Neutrophil (primary cell): Measurements from ENCODE around the gene RHOBTB3.

Experiments
- H3K27ac ChIP-seq: fragments of 200-600 bp; sonication (generic); 2 replicates; pipeline ENCODE4 v1.5.1; 2016; ENCODE audit warnings: mild to moderate bottlenecking, moderate library complexity
- H3K27me3 ChIP-seq: fragments of 200-600 bp; sonication (generic); 2 replicates; pipeline ENCODE4 v1.6.0; 2016; ENCODE audit warnings: mild to moderate bottlenecking
- H3K36me3 ChIP-seq: fragments of 200-600 bp; sonication (generic); 2 replicates; pipeline ENCODE4 v1.5.1; 2017
- H3K4me1 ChIP-seq, 2 experiments: fragments of 200-600 bp in 1 of 2; sonication (generic) in 1 of 2; 1 replicate in 1 of 2; 2 replicates in 1 of 2; pipeline versions ENCODE4 v1.5.1 to v1.6.1; 2013 to 2016; ENCODE audit warnings: low read depth in 1 of 2, low read length in 1 of 2, mild to moderate bottlenecking in 1 of 2, moderate library complexity in 1 of 2; ENCODE audit not compliant: control insufficient read depth in 1 of 2, insufficient read depth in 1 of 2
- H3K4me3 ChIP-seq, 2 experiments: fragments of 200-600 bp in 1 of 2; sonication (generic) in 1 of 2; 1 replicate in 1 of 2; 2 replicates in 1 of 2; pipeline ENCODE4 v1.5.1; 2013 to 2016; ENCODE audit warnings: low read depth in 1 of 2, low read length in 1 of 2, mild to moderate bottlenecking in 1 of 2, moderate library complexity in 1 of 2
- H3K9me3 ChIP-seq: fragments of 200-600 bp; sonication (generic); 2 replicates; pipeline ENCODE4 v1.5.1; 2016
- CTCF ChIP-seq: fragments of 200-600 bp; sonication (generic); IDR thresholded peaks from 2 replicates; pipeline ENCODE4 v1.5.1; 2016; ENCODE audit warnings: antibody characterized with exemption

Gene RHOBTB3

GRCh38 chr5:95743232-95743631, 12.1 kb downstream of the RHOBTB3 start:
- H3K36me3 ChIP-seq = no peaks in the 10 kb centered on the region
- no peak for TF ChIP-seq CTCF
- no peaks in the 10 kb centered on the region for H3K4me1 ChIP-seq
- H3K9me3 ChIP-seq = no peaks in the 10 kb centered on the region
- H3K27me3 ChIP-seq = no peaks in the 10 kb centered on the region
- no peak overlapping the region for H3K4me3 ChIP-seq
- no peak overlapping the region for H3K27ac ChIP-seq

GRCh38 chr5:95743877-95744276, 12.7 kb downstream of the RHOBTB3 start:
- H3K4me3 ChIP-seq = no peak overlapping the region
- no peaks in the 10 kb centered on the region for H3K9me3 ChIP-seq
- no peaks in the 10 kb centered on the region for H3K27me3 ChIP-seq
- no peaks in the 10 kb centered on the region for H3K4me1 ChIP-seq
- H3K27ac ChIP-seq = no peak overlapping the region
- no peak for TF ChIP-seq CTCF
- H3K36me3 ChIP-seq = no peaks in the 10 kb centered on the region

GRCh38 chr5:95746194-95746593, 15.1 kb downstream of the RHOBTB3 start:
- H3K27me3 ChIP-seq = no peaks in the 10 kb centered on the region
- no peaks in the 10 kb centered on the region for H3K4me1 ChIP-seq
- TF ChIP-seq CTCF = no peak
- H3K27ac ChIP-seq = no peak overlapping the region
- H3K4me3 ChIP-seq = no peak overlapping the region
- no peaks in the 10 kb centered on the region for H3K36me3 ChIP-seq
- no peaks in the 10 kb centered on the region for H3K9me3 ChIP-seq

- H3K36me3 ChIP-seq = no peaks in the 10 kb centered on the region
- no peak for TF ChIP-seq CTCF
- no peaks in the 10 kb centered on the region for H3K4me1 ChIP-seq
- no peaks in the 10 kb centered on the region for H3K27me3 ChIP-seq
- H3K9me3 ChIP-seq = no peaks in the 10 kb centered on the region
- no peak overlapping the region for H3K27ac ChIP-seq
- H3K4me3 ChIP-seq = no peak overlapping the region
Measured at GRCh38 chr5:95746722-95747679, 15.9 kb downstream of the RHOBTB3 start.

GRCh38 chr5:95748133-95748532, 17.0 kb downstream of the RHOBTB3 start:
- TF ChIP-seq CTCF = no peak
- no peaks in the 10 kb centered on the region for H3K27me3 ChIP-seq
- H3K4me1 ChIP-seq = no peaks in the 10 kb centered on the region
- H3K4me3 ChIP-seq = no peak overlapping the region
- no peaks in the 10 kb centered on the region for H3K9me3 ChIP-seq
- no peak overlapping the region for H3K27ac ChIP-seq
- no peaks in the 10 kb centered on the region for H3K36me3 ChIP-seq
